Osteocyte (in vitro differentiated cells): ENCODE data around the gene PRKD1. TPM values are rescaled to one million over a fixed set of nuclear protein-coding genes. Genes with fewer than 3 reads are reported as not detected.

Experiments
- DNase-seq: peaks from one replicate; pipeline ENCODE4 v3.0.0; 2021; ENCODE audit warnings: mixed read lengths; ENCODE audit not compliant: unreplicated experiment; ENCODE audit errors: extremely low spot score
- H3K27ac Mint-ChIP-seq: one replicate; pipeline ENCODE4 v1.8.0; 2021; ENCODE audit warnings: mild to moderate bottlenecking, mixed read lengths; ENCODE audit not compliant: unreplicated experiment
- H3K27me3 Mint-ChIP-seq: one replicate; pipeline ENCODE4 v1.8.0; 2021; ENCODE audit warnings: mixed read lengths; ENCODE audit not compliant: unreplicated experiment
- H3K36me3 Mint-ChIP-seq: one replicate; pipeline ENCODE4 v1.8.0; 2021; ENCODE audit warnings: mixed read lengths; ENCODE audit not compliant: unreplicated experiment
- H3K4me1 Mint-ChIP-seq: one replicate; pipeline ENCODE4 v1.8.0; 2021; ENCODE audit warnings: mixed read lengths; ENCODE audit not compliant: unreplicated experiment
- H3K4me3 Mint-ChIP-seq: one replicate; pipeline ENCODE4 v1.8.0; 2021; ENCODE audit warnings: mild to moderate bottlenecking, moderate library complexity, mixed read lengths; ENCODE audit not compliant: unreplicated experiment
- H3K9me3 Mint-ChIP-seq: one replicate; pipeline ENCODE4 v1.8.0; 2021; ENCODE audit warnings: mixed read lengths; ENCODE audit not compliant: unreplicated experiment
- total RNA-seq: library from RNA; stranded (reverse); gene quantifications from 2 replicates; pipeline ENCODE4 v1.2.1, GENCODE V29; 2021
- TF ChIP-seq, protein P1 (sequence below): fragments of 200-600 bp; sonication (generic); IDR thresholded peaks from 2 replicates; pipeline ENCODE4 v1.5.0; 2021; ENCODE audit warnings: antibody characterized with exemption, mild to moderate bottlenecking, moderate library complexity

The PRKD1 gene
- total RNA-seq, 1 donor from 2014 or later = 6.6 TPM

DNA sequence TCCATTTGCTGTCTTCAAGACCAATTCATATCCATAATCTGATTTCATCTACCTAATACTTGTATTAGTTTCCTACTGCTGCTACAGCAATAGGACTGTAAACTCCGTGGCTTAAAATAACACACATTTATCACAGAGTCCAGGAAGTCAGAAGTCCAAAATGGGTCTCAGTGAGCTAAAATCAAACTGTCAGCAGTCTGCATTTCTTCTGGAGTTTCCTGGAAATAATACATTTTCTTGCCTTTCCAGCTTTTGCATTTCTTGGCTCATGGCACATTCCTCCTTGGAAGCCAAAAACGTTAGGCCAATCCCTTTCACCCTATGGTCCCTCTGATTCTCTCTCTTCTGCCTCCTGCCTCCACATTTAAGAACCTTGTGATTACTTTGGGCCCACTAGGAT lies 239.8 kb downstream of the PRKD1 start:
- no peaks in the 10 kb centered on the region for H3K4me1 Mint-ChIP-seq
- DNase-seq = no peak
- no peaks in the 10 kb centered on the region for H3K36me3 Mint-ChIP-seq
- H3K27ac Mint-ChIP-seq = no peak overlapping the region
- peaks cover 4% of the 10 kb centered on the region for H3K9me3 Mint-ChIP-seq
- TF ChIP-seq, protein P1, sequence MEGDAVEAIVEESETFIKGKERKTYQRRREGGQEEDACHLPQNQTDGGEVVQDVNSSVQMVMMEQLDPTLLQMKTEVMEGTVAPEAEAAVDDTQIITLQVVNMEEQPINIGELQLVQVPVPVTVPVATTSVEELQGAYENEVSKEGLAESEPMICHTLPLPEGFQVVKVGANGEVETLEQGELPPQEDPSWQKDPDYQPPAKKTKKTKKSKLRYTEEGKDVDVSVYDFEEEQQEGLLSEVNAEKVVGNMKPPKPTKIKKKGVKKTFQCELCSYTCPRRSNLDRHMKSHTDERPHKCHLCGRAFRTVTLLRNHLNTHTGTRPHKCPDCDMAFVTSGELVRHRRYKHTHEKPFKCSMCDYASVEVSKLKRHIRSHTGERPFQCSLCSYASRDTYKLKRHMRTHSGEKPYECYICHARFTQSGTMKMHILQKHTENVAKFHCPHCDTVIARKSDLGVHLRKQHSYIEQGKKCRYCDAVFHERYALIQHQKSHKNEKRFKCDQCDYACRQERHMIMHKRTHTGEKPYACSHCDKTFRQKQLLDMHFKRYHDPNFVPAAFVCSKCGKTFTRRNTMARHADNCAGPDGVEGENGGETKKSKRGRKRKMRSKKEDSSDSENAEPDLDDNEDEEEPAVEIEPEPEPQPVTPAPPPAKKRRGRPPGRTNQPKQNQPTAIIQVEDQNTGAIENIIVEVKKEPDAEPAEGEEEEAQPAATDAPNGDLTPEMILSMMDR = no peak
- H3K27me3 Mint-ChIP-seq = no peaks in the 10 kb centered on the region
- H3K4me3 Mint-ChIP-seq = no peak overlapping the region

DNA sequence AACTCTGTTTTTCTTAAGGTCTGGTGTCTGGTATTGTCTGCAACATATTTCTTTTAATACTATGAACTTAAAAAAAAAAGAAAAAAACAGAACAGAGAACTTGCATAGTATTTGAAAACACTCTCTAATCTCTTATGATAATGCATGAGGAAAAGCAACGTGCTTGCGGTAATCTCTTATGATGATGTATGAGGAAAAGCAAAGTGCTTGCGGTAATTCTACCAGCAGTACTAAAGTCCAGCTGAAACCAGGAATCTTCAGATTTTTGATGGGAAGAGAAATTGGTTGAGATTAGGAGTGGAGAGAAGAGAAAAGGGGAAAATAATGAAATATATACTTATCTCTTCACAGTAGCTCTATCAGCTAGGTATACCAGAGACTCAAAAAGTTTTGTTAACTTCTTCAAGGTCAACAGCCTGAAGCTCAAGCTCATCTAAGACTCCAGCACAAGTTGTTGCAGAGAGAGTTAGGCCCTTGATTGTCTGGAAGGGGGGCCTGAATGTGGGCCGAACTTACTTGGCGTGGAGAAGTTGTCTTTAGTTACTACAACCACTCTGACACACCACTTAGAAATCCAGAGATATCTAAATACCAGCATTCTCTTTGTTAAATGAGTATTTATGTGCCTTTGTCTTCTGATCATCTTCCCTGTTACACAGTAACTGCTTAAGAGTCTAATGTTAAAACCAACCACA lies 240.4 kb downstream of the PRKD1 start:
- DNase-seq = no peak

DNA sequence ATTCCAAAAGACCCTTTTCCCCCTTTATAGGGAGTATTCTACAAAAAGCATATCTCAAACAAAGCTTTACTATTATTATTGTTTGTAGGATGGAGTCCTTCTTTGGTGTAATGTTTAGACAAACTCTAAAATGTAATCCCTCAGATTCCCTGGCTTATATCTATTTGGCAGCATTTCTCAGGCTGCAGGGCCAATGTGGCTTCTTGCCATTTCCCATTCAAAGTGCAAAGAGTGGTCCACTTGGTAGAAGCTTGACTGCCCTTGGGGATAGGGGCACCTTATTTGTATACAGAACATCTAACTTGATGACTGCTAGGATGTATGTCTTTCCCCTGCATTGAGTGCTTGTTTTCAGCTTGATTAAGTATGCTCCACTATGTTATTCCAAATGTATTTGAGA lies 242.7 kb downstream of the PRKD1 start:
- Mint-ChIP-seq H3K4me1 (peaks cover 19% of the 10 kb centered on the region), H3K36me3 (no peaks in the 10 kb centered on the region), H3K4me3 (no peak overlapping the region), H3K9me3 (peaks cover 4% of the 10 kb centered on the region), H3K27ac (no peak overlapping the region), H3K27me3 (no peaks in the 10 kb centered on the region)
- TF ChIP-seq, protein P1 = no peak
- no peak for DNase-seq

More for the DNA sequence above, 240.4 kb downstream of the PRKD1 start:
- Mint-ChIP-seq H3K4me1 (peaks cover 3% of the 10 kb centered on the region), H3K9me3 (peaks cover 4% of the 10 kb centered on the region), H3K27me3 (no peaks in the 10 kb centered on the region), H3K27ac (no peak overlapping the region), H3K36me3 (no peaks in the 10 kb centered on the region), H3K4me3 (no peak overlapping the region)
- TF ChIP-seq, protein P1 = no peak

DNA sequence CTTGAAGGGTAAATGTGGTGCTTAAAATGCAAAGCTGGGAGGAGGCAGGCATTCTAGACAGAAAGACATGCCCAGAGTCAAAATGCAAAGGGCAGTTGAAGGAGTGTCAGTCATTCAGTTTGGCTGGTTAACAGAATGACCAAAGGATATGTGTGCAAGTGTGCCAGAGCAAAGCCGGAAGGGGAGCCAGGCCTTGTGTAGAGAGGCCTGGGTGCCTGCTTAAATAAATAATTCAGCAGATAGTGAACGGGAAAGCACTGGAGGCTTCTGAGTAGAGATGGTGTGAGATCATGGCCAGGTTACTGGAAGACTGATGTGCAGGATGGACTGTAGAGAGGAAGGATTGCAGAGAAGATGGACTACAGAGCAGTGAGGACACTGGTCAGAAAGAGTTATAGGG lies 244.9 kb downstream of the PRKD1 start:
- no peak overlapping the region for H3K27ac Mint-ChIP-seq
- peaks cover 19% of the 10 kb centered on the region for H3K4me1 Mint-ChIP-seq
- DNase-seq = no peak
- no peaks in the 10 kb centered on the region for H3K36me3 Mint-ChIP-seq
- H3K9me3 Mint-ChIP-seq = no peaks in the 10 kb centered on the region
- no peaks in the 10 kb centered on the region for H3K27me3 Mint-ChIP-seq
- H3K4me3 Mint-ChIP-seq = no peak overlapping the region
- TF ChIP-seq, protein P1 = no peak

DNA sequence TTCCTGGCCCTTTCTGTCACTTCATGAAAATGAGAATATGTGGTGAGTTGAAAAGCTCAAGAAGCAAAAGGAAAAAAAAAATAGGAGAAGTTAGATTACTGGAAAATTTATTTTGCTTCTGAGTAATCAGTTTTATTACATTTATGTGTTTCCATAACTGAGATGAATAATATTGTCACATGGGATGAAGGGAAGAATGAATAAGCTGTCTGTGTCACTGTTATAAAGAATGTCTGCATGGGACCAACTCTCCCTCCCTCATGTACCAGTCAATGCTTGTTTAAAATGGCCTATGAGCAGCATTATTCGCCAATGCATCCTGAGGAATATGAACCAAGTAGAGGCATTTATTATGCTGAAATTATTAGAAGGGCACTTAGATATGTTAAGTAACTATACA lies 246.3 kb downstream of the PRKD1 start:
- Mint-ChIP-seq H3K27me3 (no peaks in the 10 kb centered on the region), H3K4me1 (peaks cover 19% of the 10 kb centered on the region), H3K27ac (peak overlapping the region; percentile 37), H3K4me3 (no peak overlapping the region), H3K9me3 (no peaks in the 10 kb centered on the region), H3K36me3 (no peaks in the 10 kb centered on the region)
- TF ChIP-seq, protein P1 = no peak
- no peak for DNase-seq
